GM12875 (cell line): ENCODE data around the gene PPP2R3B.

ENCODE experiments used
- H3K4me3 ChIP-seq: one replicate; pipeline ENCODE4 v1.5.1; 2011; ENCODE audit warnings: low read depth, low read length, control low read depth
- CTCF ChIP-seq: IDR thresholded peaks from 2 replicates; pipeline ENCODE4 v1.5.1; 2011; ENCODE audit warnings: low read depth, mild to moderate bottlenecking, control low read depth, inconsistent platforms, low read length, moderate library complexity, borderline replicate concordance; ENCODE audit not compliant: insufficient read depth

PPP2R3B gene

DNA sequence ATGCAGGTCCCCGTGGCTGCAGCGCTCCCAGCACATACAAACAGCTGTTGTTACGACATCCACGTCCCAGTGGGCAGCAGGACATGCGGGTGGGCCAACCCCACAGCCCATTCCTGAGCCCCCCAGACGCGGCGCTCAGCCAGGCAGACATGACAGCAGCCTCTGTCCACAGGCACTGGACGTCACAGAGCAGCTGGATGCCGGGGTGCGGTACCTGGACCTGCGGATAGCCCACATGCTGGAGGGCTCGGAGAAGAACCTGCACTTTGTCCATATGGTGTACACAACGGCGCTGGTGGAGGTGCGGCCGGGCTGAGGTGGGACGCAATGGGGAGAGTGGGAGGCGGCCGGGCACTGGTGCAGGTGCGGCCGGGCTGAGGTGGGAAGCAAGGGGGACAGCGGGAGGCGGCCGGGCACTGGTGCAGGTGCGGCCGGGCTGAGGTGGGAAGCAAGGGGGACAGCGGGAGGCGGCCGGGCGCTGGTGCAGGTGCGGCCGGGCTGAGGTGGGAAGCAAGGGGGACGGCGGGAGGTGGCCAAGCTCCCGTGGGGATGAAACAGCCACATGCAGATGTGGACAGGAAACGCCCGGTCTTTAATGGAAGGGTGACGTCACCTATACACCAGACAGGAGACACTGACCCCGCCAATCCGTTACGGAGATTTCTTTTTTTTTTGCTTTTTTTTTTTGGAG, 96.1 kb downstream of the PPP2R3B start:
- no peak for TF ChIP-seq CTCF
- H3K4me3 ChIP-seq = no peak overlapping the region

DNA sequence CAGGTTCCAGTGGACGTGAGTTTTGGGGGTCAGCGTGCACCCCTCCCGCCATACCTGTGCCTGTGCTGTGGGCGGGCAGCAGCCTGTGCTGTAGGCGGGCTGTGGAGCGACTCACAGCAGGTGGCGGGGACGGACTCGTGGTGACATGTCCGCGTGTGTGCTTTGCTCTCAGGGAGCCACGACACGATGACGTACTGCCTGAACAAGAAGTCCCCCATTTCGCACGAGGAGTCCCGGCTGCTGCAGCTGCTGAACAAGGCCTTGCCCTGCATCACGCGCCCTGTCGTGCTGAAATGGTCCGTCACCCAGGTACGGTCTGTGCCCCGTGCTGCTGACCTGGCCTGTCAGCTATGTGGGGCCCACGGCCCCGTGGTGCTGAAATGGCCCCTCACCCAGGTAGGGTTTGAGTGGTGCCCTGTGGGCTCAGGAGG, 98.1 kb downstream of the PPP2R3B start:
- TF ChIP-seq CTCF = no peak
- no peak overlapping the region for H3K4me3 ChIP-seq

DNA sequence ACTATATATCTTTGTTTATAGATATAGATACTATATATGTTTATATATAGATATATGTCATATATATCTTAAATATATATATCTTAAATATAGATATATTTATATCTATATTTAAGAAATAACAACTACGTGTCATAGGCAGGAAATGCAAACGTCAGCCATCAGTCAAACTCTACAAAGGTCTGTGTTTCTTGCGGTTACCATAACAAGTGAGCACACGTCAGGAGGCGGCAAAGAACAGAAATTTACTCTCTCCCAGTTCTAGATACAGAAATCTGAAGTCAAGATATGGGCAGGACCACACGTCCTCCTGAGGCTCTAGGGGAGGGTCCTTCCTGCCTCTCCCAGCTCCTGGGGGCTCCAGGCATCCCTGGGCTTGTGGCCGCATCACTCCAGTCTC, 99.0 kb downstream of the PPP2R3B start:
- no peak overlapping the region for H3K4me3 ChIP-seq
- TF ChIP-seq CTCF = no peak

DNA sequence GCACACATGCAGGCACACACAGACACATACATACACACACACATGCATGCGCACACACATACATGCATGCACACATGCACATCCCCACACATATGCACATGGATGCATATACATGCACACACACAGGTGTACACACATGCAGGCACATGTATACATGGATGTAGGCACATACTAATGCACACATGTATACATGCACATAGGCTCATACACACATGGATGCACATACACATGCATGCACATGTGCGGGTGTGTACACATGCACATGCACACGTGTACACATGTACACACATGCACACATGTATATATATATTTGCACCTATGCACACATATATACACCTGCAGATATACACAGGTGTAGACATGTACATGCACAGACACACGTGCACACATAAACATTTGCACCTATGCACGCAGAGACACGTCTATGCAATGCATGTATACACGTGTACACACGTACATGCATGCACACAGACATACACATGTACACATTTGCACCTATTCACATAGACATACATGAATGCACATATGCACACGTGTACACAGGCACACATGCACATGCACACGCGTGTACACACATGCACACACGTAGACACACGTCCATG, 101.5 kb downstream of the PPP2R3B start:
- no peak for TF ChIP-seq CTCF
- H3K4me3 ChIP-seq = no peak overlapping the region
